TTC549 (cell line): ENCODE measurements around the gene SH3GL2.

Experiments
- FAIRE-seq: peaks from 2 replicates; lab custom pipeline; 2012; peaks lifted over from hg19 to GRCh38; lab: Jason Lieb, UNC

The SH3GL2 gene

GRCh38 chr9:17660158-17660557 is 81.3 kb downstream of the SH3GL2 start:
- no peak for FAIRE-seq

- no peak for FAIRE-seq
Observed at GRCh38 chr9:17665450-17665849, 86.6 kb downstream of the SH3GL2 start.

- FAIRE-seq = no peak
Observed at GRCh38 chr9:17669206-17669605, 90.3 kb downstream of the SH3GL2 start.

GRCh38 chr9:17682684-17683083 is 103.8 kb downstream of the SH3GL2 start:
- FAIRE-seq = no peak

- no peak for FAIRE-seq
Observed at GRCh38 chr9:17688834-17689233, 110.0 kb downstream of the SH3GL2 start.

- FAIRE-seq = no peak
Observed at GRCh38 chr9:17694336-17694735, 115.5 kb downstream of the SH3GL2 start.

GRCh38 chr9:17695482-17695881 is 116.6 kb downstream of the SH3GL2 start:
- FAIRE-seq = no peak

GRCh38 chr9:17699615-17700330 is 120.9 kb downstream of the SH3GL2 start:
- no peak for FAIRE-seq

- no peak for FAIRE-seq
Observed at GRCh38 chr9:17706347-17706746, 127.5 kb downstream of the SH3GL2 start.

GRCh38 chr9:17719053-17719452 is 140.2 kb downstream of the SH3GL2 start:
- FAIRE-seq = no peak

GRCh38 chr9:17721954-17722353 is 143.1 kb downstream of the SH3GL2 start:
- FAIRE-seq = no peak

GRCh38 chr9:17723656-17724055 is 144.8 kb downstream of the SH3GL2 start:
- FAIRE-seq = no peak

GRCh38 chr9:17725399-17726010 is 146.6 kb downstream of the SH3GL2 start:
- FAIRE-seq = no peak

- no peak for FAIRE-seq
Observed at GRCh38 chr9:17726298-17726697, 147.4 kb downstream of the SH3GL2 start.

GRCh38 chr9:17730899-17731298 is 152.0 kb downstream of the SH3GL2 start:
- no peak for FAIRE-seq

GRCh38 chr9:17731308-17731707 is 152.4 kb downstream of the SH3GL2 start:
- FAIRE-seq = no peak

- FAIRE-seq = no peak
Observed at GRCh38 chr9:17734674-17735073, 155.8 kb downstream of the SH3GL2 start.

- no peak for FAIRE-seq
Observed at GRCh38 chr9:17735859-17736258, 157.0 kb downstream of the SH3GL2 start.

- FAIRE-seq = no peak
Observed at GRCh38 chr9:17739022-17739421, 160.2 kb downstream of the SH3GL2 start.

- FAIRE-seq = no peak
Observed at GRCh38 chr9:17739736-17740135, 160.9 kb downstream of the SH3GL2 start.

- no peak for FAIRE-seq
Observed at GRCh38 chr9:17742067-17742466, 163.2 kb downstream of the SH3GL2 start.

GRCh38 chr9:17744786-17745185 is 165.9 kb downstream of the SH3GL2 start:
- FAIRE-seq = no peak

- FAIRE-seq = no peak
Observed at GRCh38 chr9:17750269-17750668, 171.4 kb downstream of the SH3GL2 start.

GRCh38 chr9:17751486-17751885 is 172.6 kb downstream of the SH3GL2 start:
- no peak for FAIRE-seq
